ENCODE results near the gene MATN1. TPM values are rescaled to one million over a fixed set of nuclear protein-coding genes. Genes with fewer than 3 reads are reported as not detected.

Gene MATN1
- total RNA-seq, 1 donor from 2014 or later: not detected

GRCh38 chr1:30685796-30686165, 37.6 kb downstream of the MATN1 start:
- intact Hi-C loops (cut with micrococcal nuclease): no loop called here
- Histone ChIP-seq H3K4me3 (no peak overlapping the region), H3K36me3 (no peaks in the 10 kb centered on the region), H3K27me3 (ENCODE audit: low read depth) (peaks cover 93% of the 10 kb centered on the region), H3K4me1 (peaks cover 18% of the 10 kb centered on the region), H3K27ac (replicated peaks) (no peak overlapping the region), H3K9me3 (replicated peaks) (no peaks in the 10 kb centered on the region)
- no peak for TF ChIP-seq CTCF (IDR thresholded peaks at IDR 0.05; ENCODE audit: borderline replicate concordance)
- no peak for DNase-seq

DNA sequence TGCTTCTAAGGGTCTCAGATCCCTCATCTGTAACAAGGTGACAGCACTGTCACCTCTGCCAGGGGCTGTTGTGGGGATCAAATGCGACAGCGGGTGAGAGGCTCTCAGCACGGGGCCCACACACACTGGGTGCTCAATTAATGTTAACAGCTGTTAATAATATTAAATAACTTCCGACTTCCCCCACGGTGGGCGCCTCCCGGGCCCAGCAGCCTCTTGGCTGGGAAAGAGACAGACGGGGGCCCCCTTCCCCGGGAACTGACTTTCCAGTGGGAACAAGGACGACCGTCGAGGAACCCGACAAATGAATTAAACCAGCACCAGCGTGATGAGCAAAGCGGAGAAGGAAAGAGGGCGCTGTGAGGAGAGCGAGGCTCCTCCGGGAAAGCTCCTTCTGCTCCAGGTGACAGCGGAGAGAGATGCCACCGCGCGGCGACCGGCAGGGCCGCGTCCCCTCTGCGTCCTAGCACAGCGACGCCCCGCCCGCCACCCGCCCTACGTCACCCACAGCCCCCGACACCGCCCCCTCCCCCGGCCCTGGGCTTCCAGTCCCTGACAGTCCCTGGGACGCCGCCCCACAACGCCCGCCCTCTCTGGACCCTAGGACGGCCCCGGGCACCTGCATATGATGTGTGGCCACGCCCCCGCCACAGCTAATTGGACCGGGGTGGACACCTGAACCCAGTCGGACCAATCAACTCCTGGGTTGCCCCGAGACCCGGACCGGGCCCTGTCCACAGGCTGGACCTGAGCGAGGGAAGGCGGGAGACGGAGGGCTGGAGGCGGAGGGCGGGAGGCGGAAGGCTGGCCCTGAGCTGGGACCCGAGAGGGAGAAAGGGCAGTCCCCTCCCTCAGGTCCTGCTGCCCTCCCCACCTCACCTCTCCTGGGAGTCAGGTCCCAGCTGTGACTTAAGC, 38.2 kb downstream of the MATN1 start:
- Histone ChIP-seq H3K27ac (replicated peaks) (no peak overlapping the region), H3K4me3 (peak overlapping the region; percentile 42), H3K27me3 (ENCODE audit: low read depth) (peaks cover 93% of the 10 kb centered on the region), H3K36me3 (no peaks in the 10 kb centered on the region), H3K4me1 (peaks cover 25% of the 10 kb centered on the region), H3K9me3 (replicated peaks) (no peaks in the 10 kb centered on the region)
- peak; percentile 28 for DNase-seq
- intact Hi-C loops (cut with micrococcal nuclease): no loop called here
- TF ChIP-seq CTCF (IDR thresholded peaks at IDR 0.05; ENCODE audit: borderline replicate concordance): peak; percentile 11

DNA sequence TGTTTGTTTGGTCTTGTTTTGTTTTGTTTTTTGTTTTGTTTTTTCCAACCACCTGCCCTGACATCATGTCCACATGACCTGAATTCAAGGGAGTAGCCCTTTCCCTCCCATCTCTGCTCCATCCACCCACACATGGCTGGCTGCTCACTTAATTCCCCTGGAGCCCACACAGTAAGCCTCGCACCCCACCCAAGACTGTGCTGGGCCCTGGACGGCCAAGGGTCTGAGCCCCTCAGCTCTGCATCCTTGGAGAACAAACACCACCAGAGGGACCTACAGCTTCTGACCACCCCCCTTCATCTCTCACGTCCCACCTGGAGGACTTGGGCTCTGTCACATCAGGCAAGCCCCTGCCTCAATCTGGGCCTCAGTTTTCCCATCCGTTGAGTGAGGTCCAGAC, 39.1 kb downstream of the MATN1 start:
- intact Hi-C loops (cut with micrococcal nuclease): no loop called here
- H3K36me3 ChIP-seq: no peaks in the 10 kb centered on the region
- no peak overlapping the region for H3K27ac ChIP-seq (replicated peaks)
- H3K9me3 ChIP-seq (replicated peaks): no peaks in the 10 kb centered on the region
- TF ChIP-seq CTCF (IDR thresholded peaks at IDR 0.05; ENCODE audit: borderline replicate concordance): no peak
- no peak overlapping the region for H3K4me3 ChIP-seq
- H3K4me1 ChIP-seq: peaks cover 25% of the 10 kb centered on the region
- no peak for DNase-seq
- H3K27me3 ChIP-seq (ENCODE audit: low read depth): peaks cover 96% of the 10 kb centered on the region

DNA sequence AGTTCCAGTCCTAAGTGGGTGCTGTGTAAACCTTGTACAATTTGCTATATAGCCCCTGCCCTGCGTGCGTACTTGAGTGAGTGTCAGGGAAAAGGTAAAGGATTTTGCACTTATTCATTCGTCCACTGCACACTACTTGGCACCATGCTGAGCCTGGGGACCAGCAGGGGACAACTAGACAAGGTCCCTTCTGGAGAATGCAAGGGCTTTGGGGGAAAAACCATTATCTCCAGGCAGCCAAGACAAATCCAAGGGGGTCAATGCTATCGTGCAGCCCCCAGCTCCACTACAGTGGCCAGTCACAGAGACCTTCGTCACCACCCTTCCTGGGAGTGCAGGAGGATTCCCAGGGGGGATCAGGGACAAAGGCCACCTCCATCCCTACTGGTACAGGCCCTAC, 39.7 kb downstream of the MATN1 start:
- intact Hi-C loops (cut with micrococcal nuclease): no loop called here
- no peak overlapping the region for H3K27ac ChIP-seq (replicated peaks)

More for the DNA sequence above, 39.7 kb downstream of the MATN1 start:
- Histone ChIP-seq H3K27me3 (ENCODE audit: low read depth) (peaks cover 96% of the 10 kb centered on the region), H3K4me1 (peaks cover 25% of the 10 kb centered on the region), H3K36me3 (no peaks in the 10 kb centered on the region), H3K9me3 (replicated peaks) (no peaks in the 10 kb centered on the region), H3K4me3 (no peak overlapping the region)
- TF ChIP-seq CTCF (IDR thresholded peaks at IDR 0.05; ENCODE audit: borderline replicate concordance): no peak
- no peak for DNase-seq

Measured in left ventricle myocardium inferior (tissue), 1 donor.